ENCODE data around the gene PSMA4.

PSMA4 gene

DNA sequence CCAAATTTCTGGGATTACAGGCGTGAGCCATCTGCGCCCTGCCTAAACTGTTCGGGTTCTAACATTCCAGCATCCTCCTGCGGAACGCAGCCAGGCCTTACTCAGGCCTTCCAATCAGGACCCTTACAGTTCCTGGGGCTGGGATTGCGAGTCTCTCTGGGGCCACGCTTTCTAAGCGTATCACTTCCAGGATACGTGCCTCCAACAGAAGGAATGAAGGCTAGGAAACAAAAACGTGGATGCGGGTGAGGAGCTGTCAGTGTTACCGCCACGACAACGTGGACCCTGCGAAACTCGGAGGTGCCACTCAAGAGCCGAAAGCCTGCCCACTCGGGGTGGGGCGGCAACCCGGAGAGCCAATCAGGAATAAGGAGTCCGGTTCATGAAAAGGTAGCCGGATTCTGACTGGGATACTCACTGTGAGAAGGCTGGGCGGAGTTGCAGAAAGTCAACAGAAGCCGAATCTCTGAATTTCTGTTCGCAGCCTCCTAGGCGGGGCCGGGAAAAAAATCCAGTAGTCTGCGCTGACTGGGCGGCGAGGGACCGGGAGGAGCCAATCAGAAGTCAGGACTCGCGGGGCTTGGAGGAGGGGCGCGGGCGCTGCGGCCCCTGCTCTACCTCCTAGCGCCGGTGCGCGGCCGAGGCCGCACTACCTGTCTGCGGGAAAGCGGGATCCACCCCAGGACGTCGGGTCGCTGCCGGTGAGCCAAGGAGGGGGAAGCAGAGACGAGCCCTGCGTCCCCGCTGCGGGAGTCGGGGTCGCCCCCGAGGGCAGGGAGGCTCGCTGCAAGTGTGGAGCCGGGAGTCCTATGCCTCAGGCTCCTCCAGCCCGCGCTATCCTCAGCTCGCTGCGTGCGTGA lies 33.0 kb upstream of the PSMA4 start, which contains the start of gene HYKK:
Gene HYKK, plus strand, starts transcription at position 607 of the 860 bp plus-strand sequence. CDS start 5,512 bp downstream, outside the sequence.
- Histone ChIP-seq H3K27ac (ENCODE audit: low read depth, low read length) (no peak within 1 kb of the TSS), H3K18ac (ENCODE audit: low read length) (no peak within 1 kb of the TSS), H2AK5ac (ENCODE audit: low read length) (no peak within 1 kb of the TSS), H3K79me2 (ENCODE audit: control insufficient read depth, insufficient read depth, low read length, poor library complexity) (no peaks in the 10 kb centered on the region), H3K4me3 (ENCODE audit: low read depth, low read length) (peak within 1 kb of the TSS; percentile 78), H2AFZ (ENCODE audit: insufficient read depth, low read length, poor library complexity) (peak within 1 kb of the TSS; percentile 62), H3K14ac (ENCODE audit: low read length) (no peak within 1 kb of the TSS), H4K12ac (ENCODE audit: low read depth, low read length) (no peak within 1 kb of the TSS), H3K4ac (ENCODE audit: low read depth, low read length) (no peak within 1 kb of the TSS), H3K79me1 (ENCODE audit: low read length) (peaks cover 3% of the 10 kb centered on the region), H4K91ac (ENCODE audit: low read depth, low read length) (no peak within 1 kb of the TSS), H3K36me3 (ENCODE audit: control insufficient read depth in 1 of 2, insufficient read depth in 2 of 2, low read length in 2 of 2) (no peaks in the 10 kb centered on the region), H2BK120ac (ENCODE audit: insufficient read depth, low read length, poor library complexity) (no peak within 1 kb of the TSS), H2BK12ac (ENCODE audit: low read length) (no peak within 1 kb of the TSS), H3K9ac (ENCODE audit: low read length) (peak within 1 kb of the TSS; percentile 57), H3K23ac (ENCODE audit: low read length) (no peak within 1 kb of the TSS), H3K4me2 (ENCODE audit: low read length) (peak within 1 kb of the TSS; percentile 95), H2BK5ac (ENCODE audit: low read depth, low read length, poor library complexity) (no peak within 1 kb of the TSS), H3K4me1 (ENCODE audit: control insufficient read depth in 1 of 2, insufficient read depth in 2 of 2, low read length in 2 of 2) (peaks cover 2 to 5% of the 10 kb centered on the region in 2 experiments), H3K27me3 (ENCODE audit: insufficient read depth, low read length) (no peaks in the 10 kb centered on the region), H4K8ac (ENCODE audit: low read depth, low read length) (peak within 1 kb of the TSS; percentile 55), H3K9me3 (ENCODE audit: insufficient read depth, low read depth, low read length) (no peaks in the 10 kb centered on the region)
- no CpG with 5 or more reads among the region's 63 CpGs for WGBS (ENCODE audit: extremely low coverage, insufficient coverage, insufficient read length)
- DNase-seq = peak; percentile 97 to 99

DNA sequence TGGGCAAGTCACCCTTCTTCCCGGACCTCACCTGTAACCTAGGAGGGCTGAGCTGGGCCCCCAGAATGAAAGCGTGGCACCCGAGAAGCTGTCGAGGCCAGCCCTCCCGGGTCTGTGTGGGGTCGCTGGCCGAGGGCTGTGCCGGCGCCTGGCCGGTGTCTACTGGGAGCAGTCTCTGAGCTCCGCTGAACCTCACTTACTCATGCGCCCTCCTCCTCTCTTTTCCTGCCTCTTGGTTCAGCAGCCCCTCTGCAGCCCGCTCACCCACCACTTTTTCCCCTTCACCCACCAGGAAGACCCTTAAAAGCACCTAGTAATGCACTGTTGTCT lies 32.4 kb upstream of the PSMA4 start:
- Histone ChIP-seq H2BK5ac (ENCODE audit: low read depth, low read length, poor library complexity) (no peak overlapping the region), H2BK120ac (ENCODE audit: insufficient read depth, low read length, poor library complexity) (no peak overlapping the region), H3K9ac (ENCODE audit: low read length) (peak overlapping the region; percentile 57), H2AK5ac (ENCODE audit: low read length) (no peak overlapping the region), H3K23ac (ENCODE audit: low read length) (no peak overlapping the region), H3K18ac (ENCODE audit: low read length) (no peak overlapping the region), H2AFZ (ENCODE audit: insufficient read depth, low read length, poor library complexity) (peak overlapping the region; percentile 62), H3K27me3 (ENCODE audit: insufficient read depth, low read length) (no peaks in the 10 kb centered on the region), H3K36me3 (ENCODE audit: control insufficient read depth in 1 of 2, insufficient read depth in 2 of 2, low read length in 2 of 2) (no peaks in the 10 kb centered on the region), H3K9me3 (ENCODE audit: insufficient read depth, low read depth, low read length) (no peaks in the 10 kb centered on the region), H3K4me3 (ENCODE audit: low read depth, low read length) (peak overlapping the region; percentile 78), H3K4me1 (ENCODE audit: control insufficient read depth in 1 of 2, insufficient read depth in 2 of 2, low read length in 2 of 2) (peaks cover 2 to 5% of the 10 kb centered on the region in 2 experiments), H3K4ac (ENCODE audit: low read depth, low read length) (no peak overlapping the region), H3K14ac (ENCODE audit: low read length) (no peak overlapping the region), H2BK12ac (ENCODE audit: low read length) (no peak overlapping the region), H3K27ac (ENCODE audit: low read depth, low read length) (no peak overlapping the region), H4K12ac (ENCODE audit: low read depth, low read length) (no peak overlapping the region), H3K4me2 (ENCODE audit: low read length) (peak overlapping the region; percentile 95), H3K79me1 (ENCODE audit: low read length) (peaks cover 3% of the 10 kb centered on the region), H4K8ac (ENCODE audit: low read depth, low read length) (peak overlapping the region; percentile 55), H3K79me2 (ENCODE audit: control insufficient read depth, insufficient read depth, low read length, poor library complexity) (no peaks in the 10 kb centered on the region), H4K91ac (ENCODE audit: low read depth, low read length) (no peak overlapping the region)
- DNase-seq = no peak
- no CpG with 5 or more reads among the region's 13 CpGs for WGBS (ENCODE audit: extremely low coverage, insufficient coverage, insufficient read length)

- H3K4me2 ChIP-seq (ENCODE audit: low read length) = peak overlapping the region; percentile 95
- no peaks in the 10 kb centered on the region for H3K9me3 ChIP-seq (ENCODE audit: insufficient read depth, low read depth, low read length)
- H2AK5ac ChIP-seq (ENCODE audit: low read length) = no peak overlapping the region
- H3K79me1 ChIP-seq (ENCODE audit: low read length) = peaks cover 3% of the 10 kb centered on the region
- H3K9ac ChIP-seq (ENCODE audit: low read length) = no peak overlapping the region
- H3K27ac ChIP-seq (ENCODE audit: low read depth, low read length) = no peak overlapping the region
- WGBS (ENCODE audit: extremely low coverage, insufficient coverage, insufficient read length) = no CpG with 5 or more reads among the region's 6 CpGs
- no peak overlapping the region for H3K4ac ChIP-seq (ENCODE audit: low read depth, low read length)
- no peak overlapping the region for H3K18ac ChIP-seq (ENCODE audit: low read length)
- H2BK120ac ChIP-seq (ENCODE audit: insufficient read depth, low read length, poor library complexity) = no peak overlapping the region
- H2BK5ac ChIP-seq (ENCODE audit: low read depth, low read length, poor library complexity) = no peak overlapping the region
- H3K4me1 ChIP-seq (ENCODE audit: control insufficient read depth in 1 of 2, insufficient read depth in 2 of 2, low read length in 2 of 2) = peaks cover 2 to 5% of the 10 kb centered on the region in 2 experiments
- H3K23ac ChIP-seq (ENCODE audit: low read length) = no peak overlapping the region
- H3K14ac ChIP-seq (ENCODE audit: low read length) = no peak overlapping the region
- no peak overlapping the region for H3K4me3 ChIP-seq (ENCODE audit: low read depth, low read length)
- peak overlapping the region; percentile 62 for H2AFZ ChIP-seq (ENCODE audit: insufficient read depth, low read length, poor library complexity)
- H3K36me3 ChIP-seq (ENCODE audit: control insufficient read depth in 1 of 2, insufficient read depth in 2 of 2, low read length in 2 of 2) = no peaks in the 10 kb centered on the region
- no peak overlapping the region for H4K8ac ChIP-seq (ENCODE audit: low read depth, low read length)
- H4K12ac ChIP-seq (ENCODE audit: low read depth, low read length) = no peak overlapping the region
- peak; percentile 19 to 34 for DNase-seq
- no peaks in the 10 kb centered on the region for H3K79me2 ChIP-seq (ENCODE audit: control insufficient read depth, insufficient read depth, low read length, poor library complexity)
- H2BK12ac ChIP-seq (ENCODE audit: low read length) = no peak overlapping the region
- no peaks in the 10 kb centered on the region for H3K27me3 ChIP-seq (ENCODE audit: insufficient read depth, low read length)
- H4K91ac ChIP-seq (ENCODE audit: low read depth, low read length) = no peak overlapping the region
Observed at GRCh38 chr15:78508272-78508671, 32.0 kb upstream of the PSMA4 start.

GRCh38 chr15:78509726-78510312 lies 30.4 kb upstream of the PSMA4 start:
- no peak for DNase-seq
- H4K8ac ChIP-seq (ENCODE audit: low read depth, low read length) = no peak overlapping the region
- no peaks in the 10 kb centered on the region for H3K36me3 ChIP-seq (ENCODE audit: control insufficient read depth in 1 of 2, insufficient read depth in 2 of 2, low read length in 2 of 2)
- H3K4me3 ChIP-seq (ENCODE audit: low read depth, low read length) = no peak overlapping the region
- no peaks in the 10 kb centered on the region for H3K27me3 ChIP-seq (ENCODE audit: insufficient read depth, low read length)
- H4K12ac ChIP-seq (ENCODE audit: low read depth, low read length) = no peak overlapping the region
- no peak overlapping the region for H3K27ac ChIP-seq (ENCODE audit: low read depth, low read length)
- no peak overlapping the region for H4K91ac ChIP-seq (ENCODE audit: low read depth, low read length)
- no CpG with 5 or more reads among the region's 6 CpGs for WGBS (ENCODE audit: extremely low coverage, insufficient coverage, insufficient read length)
- H3K79me2 ChIP-seq (ENCODE audit: control insufficient read depth, insufficient read depth, low read length, poor library complexity) = no peaks in the 10 kb centered on the region
- H3K14ac ChIP-seq (ENCODE audit: low read length) = no peak overlapping the region
- H2BK120ac ChIP-seq (ENCODE audit: insufficient read depth, low read length, poor library complexity) = no peak overlapping the region
- no peak overlapping the region for H2BK12ac ChIP-seq (ENCODE audit: low read length)
- no peak overlapping the region for H2BK5ac ChIP-seq (ENCODE audit: low read depth, low read length, poor library complexity)
- no peak overlapping the region for H2AK5ac ChIP-seq (ENCODE audit: low read length)
- H3K18ac ChIP-seq (ENCODE audit: low read length) = no peak overlapping the region
- no peak overlapping the region for H3K4me2 ChIP-seq (ENCODE audit: low read length)
- H3K23ac ChIP-seq (ENCODE audit: low read length) = no peak overlapping the region
- no peak overlapping the region for H3K9ac ChIP-seq (ENCODE audit: low read length)
- no peaks in the 10 kb centered on the region for H3K9me3 ChIP-seq (ENCODE audit: insufficient read depth, low read depth, low read length)
- peaks cover 2 to 5% of the 10 kb centered on the region in 2 experiments for H3K4me1 ChIP-seq (ENCODE audit: control insufficient read depth in 1 of 2, insufficient read depth in 2 of 2, low read length in 2 of 2)
- H3K4ac ChIP-seq (ENCODE audit: low read depth, low read length) = no peak overlapping the region
- H2AFZ ChIP-seq (ENCODE audit: insufficient read depth, low read length, poor library complexity) = no peak overlapping the region
- peaks cover 3% of the 10 kb centered on the region for H3K79me1 ChIP-seq (ENCODE audit: low read length)
